Mammary epithelial cell (primary cell): Measurements from ENCODE around the gene MAN2A2.

Experiments used
- CTCF ChIP-seq, 2 donors: IDR thresholded peaks in 1 of 2; conservative IDR thresholded peaks in 1 of 2; 2 replicates each; pipeline ENCODE4 v1.5.1; 2011 to 2012; ENCODE audit warnings: inconsistent platforms in 2 of 2, low read length in 2 of 2, mild to moderate bottlenecking in 2 of 2, control low read depth in 1 of 2, low read depth in 1 of 2; ENCODE audit not compliant: insufficient read depth in 1 of 2; ENCODE audit errors: extremely low read depth in 1 of 2
- EZH2 ChIP-seq: IDR thresholded peaks from 2 replicates; pipeline ENCODE4 v1.6.1; 2012; ENCODE audit warnings: low read length, inconsistent platforms, borderline replicate concordance

DNA sequence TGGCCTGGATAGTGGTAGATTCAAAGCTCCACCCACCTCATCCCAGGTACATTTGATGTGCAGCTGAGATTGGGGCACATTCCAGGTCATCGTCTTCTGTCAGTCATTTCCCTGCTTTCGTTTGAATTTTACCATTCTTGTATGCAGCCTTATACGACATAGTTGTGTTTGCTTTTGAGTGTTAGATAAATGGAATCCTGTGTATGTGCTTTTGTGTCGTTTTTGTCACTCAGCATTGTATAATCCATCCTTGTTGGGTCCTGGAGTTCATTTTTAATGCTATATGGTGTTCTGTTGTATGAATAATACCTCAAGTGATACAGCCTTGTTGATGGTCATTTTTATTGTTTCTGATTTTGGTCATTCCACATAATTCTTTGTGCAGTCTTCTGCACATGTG lies 58.9 kb downstream of the MAN2A2 start:
- TF ChIP-seq EZH2 (no peak), CTCF (conservative IDR thresholded peaks at IDR 0.05 in 1 of 2, IDR thresholded peaks at IDR 0.05 in 1 of 2; ENCODE audit: extremely low read depth in 1 of 2, insufficient read depth in 1 of 2, low read depth in 1 of 2, low read length in 2 of 2) (no peak)
